ENCODE results near the gene TOX3.

Gene TOX3

DNA sequence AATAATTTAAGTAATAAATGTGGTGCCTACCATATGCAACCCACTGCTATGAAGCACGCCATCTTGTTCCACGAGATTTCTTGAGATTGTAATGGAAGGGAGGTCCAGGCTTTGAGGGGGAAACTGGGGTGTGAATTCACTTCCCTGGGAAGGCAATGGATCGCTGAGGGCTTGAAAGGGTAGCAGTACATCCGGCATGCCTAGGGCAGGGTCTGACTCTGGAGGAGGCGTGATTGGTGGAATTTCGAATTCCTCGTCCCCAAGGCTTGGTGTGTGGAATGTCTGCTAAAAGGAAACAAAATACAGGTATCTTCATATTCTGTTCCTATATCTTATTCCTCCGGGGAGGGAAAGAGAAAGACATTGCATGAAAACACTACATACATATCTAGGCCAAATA lies 83.0 kb downstream of the TOX3 start:
- no peak for DNase-seq (ENCODE audit: low read depth, low spot score)
- POLR2A ChIA-PET: no interaction called here
- CTCF ChIA-PET: no interaction called here
- no peak overlapping the region for H3K4me3 ChIP-seq (ENCODE audit: low read depth, low read length)
- TF ChIP-seq, protein P1, sequence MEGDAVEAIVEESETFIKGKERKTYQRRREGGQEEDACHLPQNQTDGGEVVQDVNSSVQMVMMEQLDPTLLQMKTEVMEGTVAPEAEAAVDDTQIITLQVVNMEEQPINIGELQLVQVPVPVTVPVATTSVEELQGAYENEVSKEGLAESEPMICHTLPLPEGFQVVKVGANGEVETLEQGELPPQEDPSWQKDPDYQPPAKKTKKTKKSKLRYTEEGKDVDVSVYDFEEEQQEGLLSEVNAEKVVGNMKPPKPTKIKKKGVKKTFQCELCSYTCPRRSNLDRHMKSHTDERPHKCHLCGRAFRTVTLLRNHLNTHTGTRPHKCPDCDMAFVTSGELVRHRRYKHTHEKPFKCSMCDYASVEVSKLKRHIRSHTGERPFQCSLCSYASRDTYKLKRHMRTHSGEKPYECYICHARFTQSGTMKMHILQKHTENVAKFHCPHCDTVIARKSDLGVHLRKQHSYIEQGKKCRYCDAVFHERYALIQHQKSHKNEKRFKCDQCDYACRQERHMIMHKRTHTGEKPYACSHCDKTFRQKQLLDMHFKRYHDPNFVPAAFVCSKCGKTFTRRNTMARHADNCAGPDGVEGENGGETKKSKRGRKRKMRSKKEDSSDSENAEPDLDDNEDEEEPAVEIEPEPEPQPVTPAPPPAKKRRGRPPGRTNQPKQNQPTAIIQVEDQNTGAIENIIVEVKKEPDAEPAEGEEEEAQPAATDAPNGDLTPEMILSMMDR (IDR thresholded peaks at IDR 0.05; ENCODE audit: insufficient read depth, low read length, missing control alignments): no peak

DNA sequence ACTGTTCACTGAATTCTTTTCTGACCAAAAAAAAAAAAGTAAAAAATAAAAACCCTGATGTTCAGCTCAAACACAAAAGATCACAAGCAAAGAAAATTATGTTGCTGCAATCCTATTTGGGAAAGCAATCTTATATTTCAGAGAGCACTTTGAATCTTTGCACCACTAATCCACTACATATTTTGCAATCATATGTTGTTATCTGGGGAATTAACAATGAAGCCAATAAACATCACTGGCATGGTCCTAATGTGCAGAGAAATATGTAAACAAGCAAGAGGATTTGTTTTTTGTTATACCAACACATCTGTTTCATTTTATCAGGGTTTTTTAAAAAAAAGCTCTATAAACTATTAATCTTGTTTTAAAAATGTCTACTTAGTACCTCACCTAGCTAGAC lies 84.1 kb downstream of the TOX3 start:
- TF ChIP-seq, protein P1 (IDR thresholded peaks at IDR 0.05; ENCODE audit: insufficient read depth, low read length, missing control alignments): no peak
- H3K4me3 ChIP-seq (ENCODE audit: low read depth, low read length): no peak overlapping the region
- no peak for DNase-seq (ENCODE audit: low read depth, low spot score)
- ChIA-PET CTCF (no interaction called here), POLR2A (no interaction called here)

DNA sequence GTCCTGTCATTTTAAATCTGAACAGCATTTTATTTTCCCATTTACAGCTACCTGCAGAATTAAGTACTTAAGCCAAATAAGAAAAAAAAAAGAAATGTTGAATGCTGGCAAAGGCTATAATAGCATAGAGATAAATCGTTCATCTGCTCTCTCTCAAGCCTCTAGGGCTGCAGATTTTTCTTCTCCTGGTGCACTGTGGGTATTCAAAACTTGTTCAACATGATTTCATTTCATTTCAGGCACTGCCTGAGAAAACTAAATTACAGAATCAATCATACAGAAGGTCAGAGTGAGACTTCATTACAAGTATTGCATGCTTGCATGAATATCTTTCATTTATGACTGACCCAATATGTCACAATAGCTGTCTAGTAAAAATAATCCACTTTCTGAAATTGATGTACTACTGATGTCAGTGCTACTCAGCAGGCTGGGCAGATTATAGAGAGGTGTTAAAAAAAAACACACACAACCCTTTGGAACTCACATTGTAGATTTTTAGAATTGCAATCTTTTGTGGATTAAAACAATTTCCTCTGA lies 86.2 kb downstream of the TOX3 start:
- no peak for DNase-seq (ENCODE audit: low read depth, low spot score)
- CTCF ChIA-PET: no interaction called here
- POLR2A ChIA-PET: no interaction called here

DNA sequence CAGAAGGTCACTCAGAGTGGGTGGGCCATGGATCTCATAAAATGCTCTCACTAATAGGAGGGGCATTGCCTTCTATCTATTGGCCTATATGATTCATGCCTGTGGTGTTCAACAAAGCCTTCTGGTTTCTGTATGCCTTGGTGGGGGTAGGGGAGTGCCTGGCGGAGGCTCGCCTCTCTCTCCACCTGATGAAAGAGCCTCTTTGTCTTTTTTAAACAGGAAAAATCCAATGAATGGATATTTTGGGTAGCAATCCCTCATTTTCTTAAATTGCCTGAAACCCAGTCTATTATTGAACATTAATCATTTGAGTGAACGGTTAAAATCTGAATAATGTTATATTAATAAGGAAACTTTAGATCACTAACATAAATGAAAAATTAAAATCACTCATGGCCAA lies 90.6 kb downstream of the TOX3 start:
- ChIA-PET POLR2A (no interaction called here), CTCF (no interaction called here)
- no peak for DNase-seq (ENCODE audit: low read depth, low spot score)
- H3K4me3 ChIP-seq (ENCODE audit: low read depth, low read length): no peak overlapping the region
- TF ChIP-seq, protein P1 (IDR thresholded peaks at IDR 0.05; ENCODE audit: insufficient read depth, low read length, missing control alignments): no peak

More for the DNA sequence above, 86.2 kb downstream of the TOX3 start:
- TF ChIP-seq, protein P1 (IDR thresholded peaks at IDR 0.05; ENCODE audit: insufficient read depth, low read length, missing control alignments): no peak
- no peak overlapping the region for H3K4me3 ChIP-seq (ENCODE audit: low read depth, low read length)

DNA sequence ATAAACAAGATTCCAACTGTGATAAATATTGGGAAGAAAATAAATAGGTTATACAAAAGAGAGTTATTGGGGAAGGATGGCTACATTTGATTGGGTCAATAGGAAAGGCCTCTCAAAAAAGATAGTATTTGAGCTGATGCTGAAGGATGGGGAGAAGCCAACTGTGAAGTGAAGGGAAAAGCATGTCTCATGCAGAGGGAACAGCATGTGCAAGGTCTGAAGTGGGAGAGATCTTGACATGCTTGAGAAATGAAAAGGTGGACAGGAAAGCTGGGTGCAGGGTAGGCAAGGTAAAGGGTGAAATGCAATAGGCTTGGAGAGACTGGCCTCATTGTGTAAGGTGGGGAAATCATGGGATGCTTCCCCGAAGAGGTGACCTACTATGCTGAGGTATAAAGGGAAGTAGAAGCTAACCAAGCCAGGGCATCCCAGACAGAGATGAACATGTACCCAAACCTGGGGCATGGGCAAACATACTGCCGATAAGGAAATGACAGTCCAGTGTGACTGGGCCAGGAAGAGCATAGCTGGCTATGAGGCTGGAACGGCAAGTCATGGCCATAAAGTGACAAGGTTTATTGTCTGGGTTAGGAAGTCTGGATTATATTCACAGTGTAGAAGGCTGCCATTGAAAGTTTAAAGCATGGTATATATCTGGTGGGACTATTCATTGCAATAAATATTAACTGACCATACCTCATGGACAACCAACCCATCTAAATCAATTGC lies 91.2 kb downstream of the TOX3 start:
- TF ChIP-seq, protein P1 (IDR thresholded peaks at IDR 0.05; ENCODE audit: insufficient read depth, low read length, missing control alignments): no peak
- ChIA-PET POLR2A (no interaction called here), CTCF (no interaction called here)
- no peak for DNase-seq (ENCODE audit: low read depth, low spot score)
- no peak overlapping the region for H3K4me3 ChIP-seq (ENCODE audit: low read depth, low read length)

DNA sequence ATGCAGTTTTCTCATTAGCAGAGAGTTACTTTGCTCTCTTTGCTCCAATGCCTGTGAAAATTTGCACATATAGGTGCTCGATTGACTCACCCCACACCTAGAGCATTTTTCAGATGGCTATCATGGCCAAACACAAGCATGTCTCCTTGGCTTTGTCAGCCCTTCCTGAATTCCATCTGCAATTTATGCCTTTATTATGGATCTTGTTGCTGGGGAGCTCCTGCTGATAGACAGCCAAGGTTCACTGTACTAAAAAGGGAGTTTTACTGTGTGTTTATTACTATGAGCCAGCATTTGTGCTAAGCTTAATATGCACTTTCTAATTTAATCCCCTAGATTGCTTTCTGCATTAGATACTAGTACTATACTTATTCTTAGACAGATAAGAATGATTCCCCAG lies 93.3 kb downstream of the TOX3 start:
- CTCF ChIA-PET: no interaction called here
- POLR2A ChIA-PET: no interaction called here

More for the DNA sequence above, 93.3 kb downstream of the TOX3 start:
- DNase-seq (ENCODE audit: low read depth, low spot score): no peak
- no peak overlapping the region for H3K4me3 ChIP-seq (ENCODE audit: low read depth, low read length)
- TF ChIP-seq, protein P1 (IDR thresholded peaks at IDR 0.05; ENCODE audit: insufficient read depth, low read length, missing control alignments): no peak
